GM12874 (cell line): ENCODE data around the gene LEF1.

Source experiments
- TF ChIP-seq, protein P1 (sequence below): IDR thresholded peaks from 2 replicates; pipeline ENCODE4 v1.5.1; 2011; ENCODE audit warnings: low read depth, mild to moderate bottlenecking, control low read depth, low read length, moderate library complexity; ENCODE audit not compliant: insufficient read depth

The LEF1 gene

DNA sequence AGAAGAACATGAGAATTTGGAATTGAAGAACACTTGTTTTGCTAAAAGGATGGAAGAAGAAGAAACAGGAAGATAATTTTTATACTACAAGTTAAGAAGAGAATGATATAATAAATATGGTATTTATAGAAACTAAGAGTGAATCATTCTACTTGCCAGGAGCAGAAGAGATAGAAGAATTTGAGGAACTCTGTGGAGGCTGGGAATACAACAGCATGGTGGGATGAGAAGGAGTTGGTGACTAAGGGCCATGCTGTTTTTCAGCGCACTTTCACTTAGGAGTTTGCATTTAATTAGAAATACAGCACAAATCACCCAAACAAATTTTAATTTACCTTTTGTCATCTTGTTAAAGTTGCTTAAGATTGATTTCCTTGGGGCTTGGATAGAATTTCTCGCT lies 158.6 kb downstream of the LEF1 start:
- TF ChIP-seq, protein P1, sequence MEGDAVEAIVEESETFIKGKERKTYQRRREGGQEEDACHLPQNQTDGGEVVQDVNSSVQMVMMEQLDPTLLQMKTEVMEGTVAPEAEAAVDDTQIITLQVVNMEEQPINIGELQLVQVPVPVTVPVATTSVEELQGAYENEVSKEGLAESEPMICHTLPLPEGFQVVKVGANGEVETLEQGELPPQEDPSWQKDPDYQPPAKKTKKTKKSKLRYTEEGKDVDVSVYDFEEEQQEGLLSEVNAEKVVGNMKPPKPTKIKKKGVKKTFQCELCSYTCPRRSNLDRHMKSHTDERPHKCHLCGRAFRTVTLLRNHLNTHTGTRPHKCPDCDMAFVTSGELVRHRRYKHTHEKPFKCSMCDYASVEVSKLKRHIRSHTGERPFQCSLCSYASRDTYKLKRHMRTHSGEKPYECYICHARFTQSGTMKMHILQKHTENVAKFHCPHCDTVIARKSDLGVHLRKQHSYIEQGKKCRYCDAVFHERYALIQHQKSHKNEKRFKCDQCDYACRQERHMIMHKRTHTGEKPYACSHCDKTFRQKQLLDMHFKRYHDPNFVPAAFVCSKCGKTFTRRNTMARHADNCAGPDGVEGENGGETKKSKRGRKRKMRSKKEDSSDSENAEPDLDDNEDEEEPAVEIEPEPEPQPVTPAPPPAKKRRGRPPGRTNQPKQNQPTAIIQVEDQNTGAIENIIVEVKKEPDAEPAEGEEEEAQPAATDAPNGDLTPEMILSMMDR, result no peak

DNA sequence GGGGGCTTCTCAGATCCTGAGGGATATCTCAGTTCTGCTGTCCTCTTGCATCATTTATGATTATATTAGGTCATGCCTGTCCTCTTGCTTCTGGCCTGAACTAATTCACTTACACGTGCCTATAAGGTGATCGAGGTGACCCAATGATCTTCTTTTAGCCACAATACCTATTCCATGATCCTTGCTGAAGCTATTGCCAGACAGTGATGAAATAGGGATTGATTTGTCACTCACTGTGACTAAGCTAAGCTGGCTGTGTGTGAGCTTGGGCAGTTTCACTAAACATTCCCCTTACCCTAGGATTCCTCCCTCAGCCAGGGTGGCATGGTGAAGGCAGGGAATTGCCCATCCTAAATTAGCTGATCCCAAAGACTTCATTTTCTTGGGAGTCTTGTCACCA lies 160.0 kb downstream of the LEF1 start:
- TF ChIP-seq, protein P1, result no peak

DNA sequence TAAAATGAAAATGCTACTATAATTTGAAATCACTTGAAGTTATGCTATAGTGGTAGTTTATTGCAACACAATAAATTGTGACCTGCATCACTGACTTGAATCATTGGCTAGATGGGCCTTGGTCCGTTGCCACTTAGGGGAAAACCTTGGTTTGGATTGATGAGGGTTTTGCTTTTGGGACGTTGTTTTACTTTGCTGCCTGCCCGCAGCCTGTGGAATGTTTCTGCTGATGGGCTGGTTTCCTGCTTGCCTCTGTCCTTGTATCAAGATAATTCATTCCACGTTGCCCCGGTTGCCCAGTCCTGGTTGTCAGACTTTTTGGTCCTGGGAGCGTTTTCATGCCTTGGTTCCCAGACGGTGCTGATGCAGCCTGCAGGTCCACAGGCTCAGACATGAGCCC lies 160.7 kb downstream of the LEF1 start:
- TF ChIP-seq, protein P1, result no peak

DNA sequence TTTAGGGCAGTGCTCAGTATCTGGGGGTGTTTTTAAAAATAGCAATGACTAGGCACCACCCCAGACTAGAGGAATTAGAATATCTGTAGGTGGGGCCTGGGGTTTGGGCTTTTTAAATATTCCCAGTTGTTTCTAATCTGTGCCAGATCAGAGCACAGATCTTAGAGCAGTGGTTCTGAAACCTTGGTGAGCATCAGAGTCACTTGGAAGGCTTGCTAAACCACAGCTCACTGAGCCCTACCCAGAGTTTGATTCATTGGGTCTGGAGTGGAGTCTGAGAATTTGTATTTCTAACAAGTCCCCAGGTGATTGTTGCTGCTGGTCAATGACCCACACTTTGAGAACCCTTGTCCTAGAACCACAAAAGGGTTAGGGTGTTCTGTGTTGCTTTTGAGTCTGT lies 162.4 kb downstream of the LEF1 start:
- TF ChIP-seq, protein P1, result no peak

DNA sequence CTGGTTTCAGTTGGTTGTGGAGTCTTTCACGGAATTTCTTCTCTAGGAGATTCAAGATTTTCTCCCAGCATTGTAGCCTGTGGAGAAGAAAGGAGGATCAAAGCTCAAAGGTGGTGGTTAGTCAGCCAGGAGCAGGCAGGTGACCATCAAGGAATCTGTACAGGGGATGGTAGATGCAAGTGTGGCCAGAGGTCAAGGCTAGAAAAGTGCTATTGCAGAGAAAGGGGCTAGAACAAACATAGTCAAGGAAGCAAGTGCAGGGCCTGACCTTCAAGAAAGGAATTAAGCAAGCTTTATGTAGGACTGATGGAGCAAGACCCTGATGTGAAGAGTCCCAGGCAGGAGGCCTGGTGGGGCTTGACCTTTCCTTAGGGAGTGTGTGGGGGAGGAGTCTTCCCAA lies 162.9 kb downstream of the LEF1 start:
- TF ChIP-seq, protein P1, result no peak

DNA sequence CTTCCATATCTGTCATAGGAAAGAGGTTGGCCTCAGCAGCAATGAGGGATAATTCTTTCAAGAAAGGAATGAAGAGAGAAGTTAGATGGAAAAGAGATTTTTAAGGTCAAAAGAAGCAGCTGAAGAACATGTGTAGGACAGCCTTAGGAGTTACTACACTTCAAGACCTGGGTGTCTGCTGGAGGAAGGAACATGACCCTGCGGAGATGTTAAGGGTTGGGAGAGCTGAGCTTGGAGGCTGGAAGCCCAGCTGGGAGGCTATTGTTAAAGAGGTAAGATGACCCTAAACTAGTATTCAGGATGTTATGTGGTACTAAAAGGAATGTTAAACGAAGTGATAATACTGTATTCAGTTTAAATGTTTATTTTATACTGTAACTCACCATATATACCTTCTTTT lies 164.1 kb downstream of the LEF1 start:
- TF ChIP-seq, protein P1, result no peak

DNA sequence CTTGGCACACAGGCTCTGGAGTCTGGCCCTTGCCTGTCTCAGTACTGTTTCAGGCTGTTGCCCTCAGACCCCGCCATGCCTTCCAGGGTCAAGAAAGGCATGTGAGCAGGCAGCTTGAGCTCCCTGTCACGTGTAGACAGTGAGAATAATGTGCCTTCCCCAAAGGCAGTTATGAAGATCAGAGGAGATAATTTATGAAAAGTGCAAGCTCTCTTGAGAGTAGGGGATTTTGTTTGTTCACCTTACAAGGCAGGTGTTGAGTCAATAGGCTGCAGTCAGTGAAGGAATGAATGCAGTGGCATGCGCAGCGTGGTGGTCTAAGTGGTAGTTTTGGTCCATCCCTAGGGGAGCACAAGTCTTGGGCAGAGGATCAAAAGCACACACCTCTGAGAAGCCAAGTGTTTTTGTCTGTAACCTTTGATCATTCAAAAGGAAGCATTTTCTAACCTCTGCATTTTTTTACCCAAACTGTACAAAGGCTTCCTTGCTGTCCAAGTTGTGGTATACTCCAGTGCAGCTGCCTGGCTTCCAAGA lies 164.7 kb downstream of the LEF1 start:
- TF ChIP-seq, protein P1, result no peak

DNA sequence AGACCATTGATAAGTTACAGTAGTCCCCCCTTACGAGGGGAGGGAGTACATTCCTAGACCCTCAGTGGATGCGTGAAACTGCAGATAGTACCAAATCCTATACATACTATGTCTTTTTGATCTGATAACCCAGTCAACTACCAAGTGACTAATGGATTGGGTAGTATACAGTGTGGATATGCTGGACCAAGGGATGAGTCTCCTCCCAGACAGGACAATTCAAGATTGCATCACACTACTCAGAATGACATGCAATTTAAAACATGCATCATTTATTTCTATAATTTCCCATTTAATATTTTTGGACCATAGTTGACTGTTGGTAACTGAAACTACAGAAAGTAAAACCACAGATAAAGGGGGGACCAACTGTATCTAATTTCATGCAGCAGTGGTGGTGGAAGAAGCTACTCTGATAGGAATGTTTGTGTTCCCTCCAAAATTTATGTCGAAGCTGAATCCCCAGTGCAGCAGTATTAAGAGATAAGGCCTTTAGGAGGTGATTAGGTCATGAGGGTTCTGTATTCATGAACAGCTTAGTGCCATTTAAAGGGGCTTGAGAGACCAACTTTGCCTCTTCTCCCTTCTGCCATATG lies 167.1 kb downstream of the LEF1 start:
- TF ChIP-seq, protein P1, result no peak
